Tibial artery (tissue), 4 donors: Measurements from ENCODE around the gene RUFY4.
"Not testable (repeated sequence)": the region's sequence is repeated elsewhere in the genome, so short reads cannot be mapped to it uniquely, and the experiment has no call there.

ENCODE experiments used
- DNase-seq, 2 donors: peaks; one replicate each; pipeline ENCODE4 v3.0.0-alpha.2; 2019
- H3K27ac ChIP-seq, 2 donors: fragments of 200-600 bp; sonication (generic) in 1 of 2; 1 replicate in 1 of 2; 2 replicates in 1 of 2; pipeline ENCODE4 v1.5.1; 2018 to 2019; ENCODE audit warnings: mild to moderate bottlenecking in 1 of 2
- H3K27me3 ChIP-seq, 2 donors: fragments of 200-600 bp; sonication (generic) in 1 of 2; one replicate each; pipeline versions ENCODE4 v1.5.1 to v1.6.0; 2016 to 2019
- H3K36me3 ChIP-seq, 3 donors: fragments of 200-600 bp; sonication (generic) in 2 of 3; one replicate each; pipeline ENCODE4 v1.5.1; 2016 to 2019; ENCODE audit warnings: mild to moderate bottlenecking in 2 of 3
- H3K4me1 ChIP-seq, 4 donors: fragments of 200-600 bp; sonication (generic) in 2 of 4; 1 replicate in 3 of 4; 2 replicates in 1 of 4; pipeline ENCODE4 v1.5.1; 2016 to 2019
- H3K4me3 ChIP-seq, 2 donors: fragments of 200-600 bp; sonication (generic) in 1 of 2; 1 replicate in 1 of 2; 2 replicates in 1 of 2; pipeline ENCODE4 v1.5.1; 2018 to 2019; ENCODE audit warnings: mild to moderate bottlenecking in 2 of 2
- H3K9me3 ChIP-seq, 3 donors: fragments of 200-600 bp; sonication (generic) in 1 of 3; one replicate each; pipeline ENCODE4 v1.5.1; 2016 to 2019
- CTCF ChIP-seq, 2 experiments: fragments of 200-600 bp in 1 of 2; fragments of 450-650 bp in 1 of 2; IDR thresholded peaks; one replicate each; pipeline ENCODE4 v1.5.1; 2017 to 2019; ENCODE audit warnings: antibody characterized with exemption in 2 of 2, mild to moderate bottlenecking in 1 of 2, moderate library complexity in 1 of 2
- intact Hi-C: fragments of 100-400 bp; cut with DNase I; formaldehyde crosslinking; loops from one replicate; pipeline ENCODE4 v1.15.0; 2023; ENCODE audit warnings: low total_unique reads

RUFY4 gene

GRCh38 chr2:218068721-218069334 lies at the start of gene RUFY4:
Gene RUFY4, plus strand, starts transcription at chr2:218069253. Its CDS starts 1,353 bp downstream, at chr2:218070606.
- H3K9me3 ChIP-seq, H3K36me3 ChIP-seq, H3K27ac ChIP-seq: not testable (repeated sequence)
- Histone ChIP-seq H3K27me3 (peaks cover 0 to 27% of the 10 kb centered on the region in 2 donors), H3K4me3 (peak within 1 kb of the TSS; percentile 50 to 53), H3K4me1 (peaks cover 0 to 10% (median 5%) of the 10 kb centered on the region in 4 donors)
- intact Hi-C loops, result loop anchor here (10.0 kb wide), 1 partner anchor 284 kb away; no protein-coding TSS in a partner anchor
- peak; percentile 81 to 92 for TF ChIP-seq CTCF (IDR thresholded peaks at IDR 0.05)
- peak; percentile 75 to 90 for DNase-seq

- peak in 1 of 2 donors; percentile 41 for DNase-seq
- H3K4me3 ChIP-seq, result no peak overlapping the region
- intact Hi-C loops, result no loop called here
- TF ChIP-seq CTCF (IDR thresholded peaks at IDR 0.05), result no peak
- H3K9me3 ChIP-seq, result no peaks in the 10 kb centered on the region
- no peaks in the 10 kb centered on the region for H3K36me3 ChIP-seq
- peaks cover 6 to 87% (median 62%) of the 10 kb centered on the region in 4 donors for H3K4me1 ChIP-seq
- peak overlapping the region; percentile 79 for H3K27ac ChIP-seq
- H3K27me3 ChIP-seq, result no peaks in the 10 kb centered on the region
These were observed 49.5 kb upstream of the RUFY4 start for GRCh38 chr2:218019411-218020060.

GRCh38 chr2:218020281-218020680 lies 48.8 kb upstream of the RUFY4 start:
- H3K9me3 ChIP-seq, result no peaks in the 10 kb centered on the region
- intact Hi-C loops, result no loop called here
- H3K4me1 ChIP-seq, result peaks cover 6 to 82% (median 55%) of the 10 kb centered on the region in 4 donors
- no peaks in the 10 kb centered on the region for H3K27me3 ChIP-seq
- no peak for TF ChIP-seq CTCF (IDR thresholded peaks at IDR 0.05)
- H3K4me3 ChIP-seq, result no peak overlapping the region
- H3K27ac ChIP-seq, result peak overlapping the region; percentile 74 to 79
- no peaks in the 10 kb centered on the region for H3K36me3 ChIP-seq
- peak in 1 of 2 donors; percentile 56 for DNase-seq

GRCh38 chr2:218020966-218021535 lies 48.0 kb upstream of the RUFY4 start:
- TF ChIP-seq CTCF (IDR thresholded peaks at IDR 0.05), result no peak
- DNase-seq, result peak in 1 of 2 donors; percentile 65
- no peak overlapping the region for H3K4me3 ChIP-seq
- H3K9me3 ChIP-seq, result no peaks in the 10 kb centered on the region
- H3K27ac ChIP-seq, result peak overlapping the region; percentile 74 to 79
- peaks cover 6 to 74% (median 48%) of the 10 kb centered on the region in 4 donors for H3K4me1 ChIP-seq
- intact Hi-C loops, result no loop called here
- H3K27me3 ChIP-seq, result no peaks in the 10 kb centered on the region
- no peaks in the 10 kb centered on the region for H3K36me3 ChIP-seq

GRCh38 chr2:218021536-218022071 lies 47.4 kb upstream of the RUFY4 start:
- H3K9me3 ChIP-seq, result no peaks in the 10 kb centered on the region
- no peaks in the 10 kb centered on the region for H3K36me3 ChIP-seq
- H3K4me3 ChIP-seq, result no peak overlapping the region
- peak overlapping the region; percentile 74 to 79 for H3K27ac ChIP-seq
- peak; percentile 63 to 89 for DNase-seq
- intact Hi-C loops, result no loop called here
- H3K4me1 ChIP-seq, result peaks cover 6 to 71% (median 44%) of the 10 kb centered on the region in 4 donors
- no peaks in the 10 kb centered on the region for H3K27me3 ChIP-seq
- TF ChIP-seq CTCF (IDR thresholded peaks at IDR 0.05), result no peak
